ENCODE measurements around the gene ZNF496.

The ZNF496 gene

GRCh38 chr1:247297263-247298123 lies 34.2 kb downstream of the ZNF496 start:
- no peaks in the 10 kb centered on the region for H3K27me3 ChIP-seq (replicated peaks)
- in situ Hi-C loops (cut with HindIII; ENCODE audit: low pct_ligation_motif_present, low sequenced_read_pairs), result no loop called here
- no peak overlapping the region for H3K27ac ChIP-seq
- no peak overlapping the region for H3K4me3 ChIP-seq (ENCODE audit: low read depth, low read length)
- TF ChIP-seq CTCF (IDR thresholded peaks at IDR 0.05; ENCODE audit: low read depth, low read length, missing control alignments), result no peak
- no peak for DNase-seq
- H3K36me3 ChIP-seq (replicated peaks), result peaks cover 20% of the 10 kb centered on the region

GRCh38 chr1:247296599-247297180 lies 35.0 kb downstream of the ZNF496 start:
- no peak overlapping the region for H3K4me3 ChIP-seq (ENCODE audit: low read depth, low read length)
- no peak overlapping the region for H3K27ac ChIP-seq
- TF ChIP-seq CTCF (IDR thresholded peaks at IDR 0.05; ENCODE audit: low read depth, low read length, missing control alignments), result no peak
- DNase-seq, result no peak
- peaks cover 19% of the 10 kb centered on the region for H3K36me3 ChIP-seq (replicated peaks)
- in situ Hi-C loops (cut with HindIII; ENCODE audit: low pct_ligation_motif_present, low sequenced_read_pairs), result no loop called here
- H3K27me3 ChIP-seq (replicated peaks), result no peaks in the 10 kb centered on the region

GRCh38 chr1:247295746-247296145 lies 35.9 kb downstream of the ZNF496 start:
- no peak for DNase-seq
- TF ChIP-seq CTCF (IDR thresholded peaks at IDR 0.05; ENCODE audit: low read depth, low read length, missing control alignments), result no peak
- in situ Hi-C loops (cut with HindIII; ENCODE audit: low pct_ligation_motif_present, low sequenced_read_pairs), result no loop called here
- H3K27ac ChIP-seq, result no peak overlapping the region
- H3K4me3 ChIP-seq (ENCODE audit: low read depth, low read length), result no peak overlapping the region
- H3K36me3 ChIP-seq (replicated peaks), result peaks cover 11% of the 10 kb centered on the region
- no peaks in the 10 kb centered on the region for H3K27me3 ChIP-seq (replicated peaks)

- peaks cover 6% of the 10 kb centered on the region for H3K36me3 ChIP-seq (replicated peaks)
- no peak overlapping the region for H3K27ac ChIP-seq
- TF ChIP-seq CTCF (IDR thresholded peaks at IDR 0.05; ENCODE audit: low read depth, low read length, missing control alignments), result no peak
- no peak overlapping the region for H3K4me3 ChIP-seq (ENCODE audit: low read depth, low read length)
- no peaks in the 10 kb centered on the region for H3K27me3 ChIP-seq (replicated peaks)
- peak; percentile 71 for DNase-seq
- in situ Hi-C loops (cut with HindIII; ENCODE audit: low pct_ligation_motif_present, low sequenced_read_pairs), result no loop called here
Measured at GRCh38 chr1:247295274-247295684, 36.4 kb downstream of the ZNF496 start.

GRCh38 chr1:247294282-247294681 lies 37.4 kb downstream of the ZNF496 start:
- peak; percentile 90 for DNase-seq
- Histone ChIP-seq H3K36me3 (replicated peaks) (no peaks in the 10 kb centered on the region), H3K27ac (no peak overlapping the region), H3K27me3 (replicated peaks) (no peaks in the 10 kb centered on the region), H3K4me3 (ENCODE audit: low read depth, low read length) (no peak overlapping the region)
- in situ Hi-C loops (cut with HindIII; ENCODE audit: low pct_ligation_motif_present, low sequenced_read_pairs), result no loop called here
- TF ChIP-seq CTCF (IDR thresholded peaks at IDR 0.05; ENCODE audit: low read depth, low read length, missing control alignments), result no peak

Measured in brain microvascular endothelial cell (primary cell).